ENCODE data around the gene PSMD3.

PSMD3 gene

GRCh38 chr17:39969375-39969774 lies 11.2 kb upstream of the PSMD3 start:
- no peak for TF ChIP-seq CTCF (IDR thresholded peaks at IDR 0.05; ENCODE audit: low read depth, low read length, missing control alignments)
- DNase-seq (ENCODE audit: low read depth) = no peak
- H3K4me3 ChIP-seq (ENCODE audit: low read depth, low read length) = no peak overlapping the region

DNA sequence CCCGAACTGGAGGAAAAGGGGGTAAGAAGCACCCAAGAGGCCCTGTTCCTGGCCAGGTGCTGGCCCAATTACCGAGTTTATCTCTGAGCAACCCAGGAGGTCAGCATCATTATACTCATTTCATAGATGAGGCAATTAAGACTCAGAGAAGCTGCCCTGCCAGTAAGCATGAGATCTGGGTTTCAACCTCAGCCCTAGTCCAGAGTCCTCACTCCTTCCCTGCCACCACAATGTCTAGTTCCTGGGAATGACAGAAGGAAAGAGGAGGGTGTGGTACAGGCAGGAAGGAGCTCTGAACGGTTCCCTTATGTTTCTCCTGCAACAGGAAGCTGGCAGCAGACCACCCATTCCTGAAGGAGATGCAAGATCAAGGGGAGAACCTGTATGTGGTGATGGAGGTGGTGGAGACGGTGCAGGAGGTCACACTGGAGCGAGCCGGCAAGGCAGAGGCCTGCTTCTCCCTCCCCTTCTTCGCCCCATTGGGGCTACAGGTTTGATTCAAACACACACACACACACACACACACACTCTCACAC lies 10.4 kb upstream of the PSMD3 start:
- no peak for DNase-seq (ENCODE audit: low read depth)
- no peak overlapping the region for H3K4me3 ChIP-seq (ENCODE audit: low read depth, low read length)
- no peak for TF ChIP-seq CTCF (IDR thresholded peaks at IDR 0.05; ENCODE audit: low read depth, low read length, missing control alignments)

DNA sequence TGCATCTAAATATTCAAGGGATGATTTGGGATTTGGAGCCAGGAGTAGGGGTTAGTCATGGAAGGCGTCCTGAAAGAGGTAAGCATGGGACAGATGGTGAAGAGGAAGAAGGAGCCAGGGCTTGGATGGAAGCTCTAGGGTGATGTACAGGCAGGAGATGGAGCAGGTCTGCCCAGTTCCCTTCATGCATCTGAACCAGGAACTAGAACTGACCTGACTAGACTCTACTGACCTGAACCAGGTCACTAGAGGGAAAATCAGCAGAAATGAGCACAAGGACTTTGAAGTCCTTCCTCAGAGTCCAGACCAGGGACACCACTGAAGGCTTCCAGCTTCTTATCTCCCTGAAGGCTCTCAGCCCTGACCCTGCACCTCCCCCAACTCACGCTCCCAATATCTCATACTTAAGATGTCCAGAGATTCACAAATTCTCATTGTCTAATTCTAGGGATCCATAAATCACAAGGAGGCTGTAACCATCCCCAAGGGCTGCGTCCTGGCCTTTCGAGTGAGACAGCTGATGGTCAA lies 9.5 kb upstream of the PSMD3 start:
- TF ChIP-seq CTCF (IDR thresholded peaks at IDR 0.05; ENCODE audit: low read depth, low read length, missing control alignments) = no peak
- no peak for DNase-seq (ENCODE audit: low read depth)
- H3K4me3 ChIP-seq (ENCODE audit: low read depth, low read length) = no peak overlapping the region

DNA sequence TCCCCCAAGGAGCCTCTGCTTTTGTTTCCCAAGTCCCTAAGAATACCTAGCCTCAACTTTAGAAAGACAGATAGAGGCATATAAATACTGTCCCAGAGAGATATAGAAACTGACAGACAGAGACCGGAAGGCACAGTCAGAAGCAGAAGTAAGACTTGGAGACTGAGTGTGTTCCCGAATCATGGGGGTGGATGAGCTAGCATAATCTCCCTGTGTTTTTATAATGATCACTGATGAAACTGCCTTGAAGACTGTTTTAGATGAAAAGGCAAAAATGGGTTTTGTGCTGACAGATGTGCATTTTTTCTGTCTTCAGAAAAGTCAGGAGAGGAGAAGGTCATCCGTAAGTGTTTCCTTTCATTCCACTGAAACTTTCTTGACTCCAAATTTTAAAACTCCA lies 8.3 kb upstream of the PSMD3 start:
- DNase-seq (ENCODE audit: low read depth) = no peak
- H3K4me3 ChIP-seq (ENCODE audit: low read depth, low read length) = no peak overlapping the region
- TF ChIP-seq CTCF (IDR thresholded peaks at IDR 0.05; ENCODE audit: low read depth, low read length, missing control alignments) = no peak

DNA sequence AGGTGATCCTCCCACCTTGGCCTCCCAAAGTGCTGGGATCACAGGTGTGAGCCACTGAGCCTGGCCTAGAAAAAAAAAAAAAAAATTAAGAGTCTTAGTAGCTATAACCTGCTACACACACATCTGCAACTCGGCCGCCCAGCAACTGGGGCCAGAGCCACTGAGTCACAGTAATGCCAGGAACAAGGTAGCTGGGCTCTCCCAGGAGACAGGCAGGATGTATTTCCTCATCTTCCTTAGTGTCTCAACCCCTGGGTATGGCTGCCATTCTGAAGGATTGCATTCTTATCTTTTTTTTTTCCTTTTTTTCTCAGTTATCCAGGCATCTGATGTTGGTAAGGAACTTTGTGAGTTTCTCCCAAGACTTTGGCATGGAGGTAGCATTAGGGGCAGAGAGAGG lies 7.1 kb upstream of the PSMD3 start:
- no peak overlapping the region for H3K4me3 ChIP-seq (ENCODE audit: low read depth, low read length)
- DNase-seq (ENCODE audit: low read depth) = no peak
- no peak for TF ChIP-seq CTCF (IDR thresholded peaks at IDR 0.05; ENCODE audit: low read depth, low read length, missing control alignments)

GRCh38 chr17:39974433-39974832 lies 6.2 kb upstream of the PSMD3 start:
- no peak overlapping the region for H3K4me3 ChIP-seq (ENCODE audit: low read depth, low read length)
- no peak for TF ChIP-seq CTCF (IDR thresholded peaks at IDR 0.05; ENCODE audit: low read depth, low read length, missing control alignments)
- DNase-seq (ENCODE audit: low read depth) = no peak

GRCh38 chr17:39975801-39976200 lies 4.8 kb upstream of the PSMD3 start:
- DNase-seq (ENCODE audit: low read depth) = no peak
- H3K4me3 ChIP-seq (ENCODE audit: low read depth, low read length) = no peak overlapping the region
- no peak for TF ChIP-seq CTCF (IDR thresholded peaks at IDR 0.05; ENCODE audit: low read depth, low read length, missing control alignments)
